OCI-LY7 (cell line): Measurements from ENCODE around the gene FMN1.

Source experiments
- EZH2phosphoT487 ChIP-seq: fragments of 200-600 bp; sonication (generic); IDR thresholded peaks from 2 replicates; pipeline ENCODE4 v1.6.1; 2018; ENCODE audit warnings: low read depth, borderline replicate concordance, mild to moderate bottlenecking, mixed run types, antibody characterized with exemption, low read length, moderate library complexity, mixed read lengths
- TF ChIP-seq, protein P1 (sequence below): fragments of 200-600 bp; sonication (generic); conservative IDR thresholded peaks from 2 replicates; pipeline ENCODE4 v1.5.1; 2014; ENCODE audit warnings: mild to moderate bottlenecking, antibody characterized with exemption, low read length, moderate library complexity, mixed read lengths

GRCh38 chr15:32723171-32723948, 471.2 kb downstream of the FMN1 start:
- TF ChIP-seq, protein P1, sequence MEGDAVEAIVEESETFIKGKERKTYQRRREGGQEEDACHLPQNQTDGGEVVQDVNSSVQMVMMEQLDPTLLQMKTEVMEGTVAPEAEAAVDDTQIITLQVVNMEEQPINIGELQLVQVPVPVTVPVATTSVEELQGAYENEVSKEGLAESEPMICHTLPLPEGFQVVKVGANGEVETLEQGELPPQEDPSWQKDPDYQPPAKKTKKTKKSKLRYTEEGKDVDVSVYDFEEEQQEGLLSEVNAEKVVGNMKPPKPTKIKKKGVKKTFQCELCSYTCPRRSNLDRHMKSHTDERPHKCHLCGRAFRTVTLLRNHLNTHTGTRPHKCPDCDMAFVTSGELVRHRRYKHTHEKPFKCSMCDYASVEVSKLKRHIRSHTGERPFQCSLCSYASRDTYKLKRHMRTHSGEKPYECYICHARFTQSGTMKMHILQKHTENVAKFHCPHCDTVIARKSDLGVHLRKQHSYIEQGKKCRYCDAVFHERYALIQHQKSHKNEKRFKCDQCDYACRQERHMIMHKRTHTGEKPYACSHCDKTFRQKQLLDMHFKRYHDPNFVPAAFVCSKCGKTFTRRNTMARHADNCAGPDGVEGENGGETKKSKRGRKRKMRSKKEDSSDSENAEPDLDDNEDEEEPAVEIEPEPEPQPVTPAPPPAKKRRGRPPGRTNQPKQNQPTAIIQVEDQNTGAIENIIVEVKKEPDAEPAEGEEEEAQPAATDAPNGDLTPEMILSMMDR: no peak
- no peak for TF ChIP-seq EZH2phosphoT487
